Astrocyte (in vitro differentiated cells and primary cell): ENCODE measurements around the gene APELA. TPM values are rescaled to one million over a fixed set of nuclear protein-coding genes. Genes with fewer than 3 reads are reported as not detected.

Experiments used
- DNase-seq: peaks from one replicate; pipeline ENCODE4 v3.0.0-alpha.2; 2010; ENCODE audit warnings: low read depth
- FAIRE-seq: peaks from 2 replicates; lab custom pipeline; 2011; peaks lifted over from hg19 to GRCh38; lab: Jason Lieb, UNC
- H2AFZ ChIP-seq: 2 replicates; pipeline ENCODE4 v1.6.0; 2012; ENCODE audit warnings: low read depth, low read length, inconsistent platforms
- H3K27ac ChIP-seq: 2 replicates; pipeline ENCODE4 v1.5.1; 2011; ENCODE audit warnings: low read depth, low read length, inconsistent platforms
- H3K27me3 ChIP-seq: 2 replicates; pipeline ENCODE4 v1.6.0; 2011; ENCODE audit warnings: low read length, inconsistent platforms; ENCODE audit not compliant: insufficient read depth
- H3K36me3 ChIP-seq: 2 replicates; pipeline ENCODE4 v1.5.1; 2011; ENCODE audit warnings: low read length, inconsistent platforms; ENCODE audit not compliant: insufficient read depth
- H3K4me1 ChIP-seq: 2 replicates; pipeline ENCODE4 v1.5.1; 2011; ENCODE audit warnings: low read length, inconsistent platforms; ENCODE audit not compliant: insufficient read depth
- H3K4me2 ChIP-seq: 2 replicates; pipeline ENCODE4 v1.6.0; 2012; ENCODE audit warnings: low read length, inconsistent platforms
- H3K4me3 ChIP-seq: 2 replicates; pipeline ENCODE4 v1.5.1; 2011; ENCODE audit warnings: low read depth, mild to moderate bottlenecking, low read length, inconsistent platforms; ENCODE audit not compliant: insufficient read depth
- H3K79me2 ChIP-seq: 2 replicates; pipeline ENCODE4 v1.6.0; 2012; ENCODE audit warnings: mild to moderate bottlenecking, low read length, inconsistent platforms; ENCODE audit not compliant: insufficient read depth
- H3K9ac ChIP-seq: 2 replicates; pipeline ENCODE4 v1.6.0; 2012; ENCODE audit warnings: mild to moderate bottlenecking, low read length, inconsistent platforms
- H3K9me3 ChIP-seq: 2 replicates; pipeline ENCODE4 v1.5.1; 2012; ENCODE audit warnings: low read depth, mild to moderate bottlenecking, low read length, inconsistent platforms; ENCODE audit not compliant: insufficient read depth
- H4K20me1 ChIP-seq: 2 replicates; pipeline ENCODE4 v1.6.0; 2012; ENCODE audit warnings: low read length, inconsistent platforms; ENCODE audit not compliant: insufficient read depth
- H3K27ac Mint-ChIP-seq: one replicate; pipeline ENCODE4 v1.8.0; 2021; ENCODE audit warnings: mild to moderate bottlenecking, mixed read lengths; ENCODE audit not compliant: unreplicated experiment
- H3K27me3 Mint-ChIP-seq: one replicate; pipeline ENCODE4 v1.8.0; 2021; ENCODE audit warnings: low read depth, mixed read lengths; ENCODE audit not compliant: unreplicated experiment
- H3K36me3 Mint-ChIP-seq: one replicate; pipeline ENCODE4 v1.8.0; 2021; ENCODE audit warnings: low read depth, mixed read lengths; ENCODE audit not compliant: unreplicated experiment
- H3K4me1 Mint-ChIP-seq: one replicate; pipeline ENCODE4 v1.8.0; 2021; ENCODE audit warnings: low read depth, mixed read lengths; ENCODE audit not compliant: unreplicated experiment
- H3K4me3 Mint-ChIP-seq: one replicate; pipeline ENCODE4 v1.8.0; 2021; ENCODE audit warnings: mild to moderate bottlenecking, moderate library complexity, mixed read lengths; ENCODE audit not compliant: unreplicated experiment
- H3K9me3 Mint-ChIP-seq: one replicate; pipeline ENCODE4 v1.8.0; 2021; ENCODE audit warnings: mild to moderate bottlenecking, mixed read lengths; ENCODE audit not compliant: unreplicated experiment
- EZH2 ChIP-seq: IDR thresholded peaks from 2 replicates; pipeline ENCODE4 v1.6.1; 2012; ENCODE audit warnings: mild to moderate bottlenecking, low read length, inconsistent platforms; ENCODE audit not compliant: insufficient read depth
- total RNA-seq: library from RNA; stranded (reverse); gene quantifications from 2 replicates; pipeline ENCODE4 v1.2.1, GENCODE V29; 2021
- TF ChIP-seq, protein P1 (sequence below): IDR thresholded peaks from 2 replicates; pipeline ENCODE4 v1.5.1; 2011; ENCODE audit warnings: low read depth, mild to moderate bottlenecking, inconsistent platforms, low read length, moderate library complexity; ENCODE audit not compliant: insufficient read depth

Gene APELA
- total RNA-seq, 1 donor from 2014 or later = 0.30 TPM

DNA sequence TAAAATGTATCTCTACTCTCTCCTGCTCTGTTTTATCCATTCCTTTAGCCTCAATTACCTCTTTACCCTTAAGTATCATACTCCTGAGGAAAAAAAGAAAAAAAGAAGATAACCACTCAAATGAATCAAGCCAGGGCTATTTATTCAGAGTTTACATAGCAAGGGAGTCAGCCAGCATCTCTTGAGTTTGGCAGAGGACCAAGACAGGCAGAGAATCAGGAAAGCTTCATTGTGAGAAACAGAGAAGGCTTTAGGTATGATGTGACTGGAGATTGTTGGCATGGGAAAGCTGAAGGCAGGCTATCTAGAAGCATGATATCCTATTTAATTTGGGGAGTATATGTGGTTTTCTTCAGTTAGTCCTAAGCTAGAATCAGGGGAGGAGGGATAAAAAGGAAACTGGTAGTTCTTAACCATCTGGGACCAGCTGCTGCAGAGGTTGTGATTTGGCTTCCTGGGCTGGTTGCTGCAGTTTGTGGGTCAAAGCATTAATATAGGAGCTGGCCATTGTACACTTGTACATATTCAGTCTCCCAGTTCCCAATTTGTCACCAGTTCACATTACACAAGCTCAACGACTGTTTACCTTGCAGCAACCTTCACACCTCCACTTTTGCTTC is 11.2 kb downstream of the APELA start:
- Histone ChIP-seq H3K4me1 (no peaks in the 10 kb centered on the region), H3K9me3 (no peaks in the 10 kb centered on the region), H3K4me2 (no peak overlapping the region), H3K27me3 (no peaks in the 10 kb centered on the region), H4K20me1 (no peaks in the 10 kb centered on the region), H3K9ac (no peak overlapping the region), H3K79me2 (no peaks in the 10 kb centered on the region), H3K36me3 (no peaks in the 10 kb centered on the region), H2AFZ (no peak overlapping the region), H3K27ac (no peak overlapping the region), H3K4me3 (no peak overlapping the region)
- Mint-ChIP-seq H3K4me3 (no peak overlapping the region), H3K4me1 (no peaks in the 10 kb centered on the region), H3K27ac (no peak overlapping the region), H3K27me3 (no peaks in the 10 kb centered on the region), H3K36me3 (no peaks in the 10 kb centered on the region), H3K9me3 (no peaks in the 10 kb centered on the region)
- no peak for DNase-seq
- no peak for TF ChIP-seq EZH2
- TF ChIP-seq, protein P1, sequence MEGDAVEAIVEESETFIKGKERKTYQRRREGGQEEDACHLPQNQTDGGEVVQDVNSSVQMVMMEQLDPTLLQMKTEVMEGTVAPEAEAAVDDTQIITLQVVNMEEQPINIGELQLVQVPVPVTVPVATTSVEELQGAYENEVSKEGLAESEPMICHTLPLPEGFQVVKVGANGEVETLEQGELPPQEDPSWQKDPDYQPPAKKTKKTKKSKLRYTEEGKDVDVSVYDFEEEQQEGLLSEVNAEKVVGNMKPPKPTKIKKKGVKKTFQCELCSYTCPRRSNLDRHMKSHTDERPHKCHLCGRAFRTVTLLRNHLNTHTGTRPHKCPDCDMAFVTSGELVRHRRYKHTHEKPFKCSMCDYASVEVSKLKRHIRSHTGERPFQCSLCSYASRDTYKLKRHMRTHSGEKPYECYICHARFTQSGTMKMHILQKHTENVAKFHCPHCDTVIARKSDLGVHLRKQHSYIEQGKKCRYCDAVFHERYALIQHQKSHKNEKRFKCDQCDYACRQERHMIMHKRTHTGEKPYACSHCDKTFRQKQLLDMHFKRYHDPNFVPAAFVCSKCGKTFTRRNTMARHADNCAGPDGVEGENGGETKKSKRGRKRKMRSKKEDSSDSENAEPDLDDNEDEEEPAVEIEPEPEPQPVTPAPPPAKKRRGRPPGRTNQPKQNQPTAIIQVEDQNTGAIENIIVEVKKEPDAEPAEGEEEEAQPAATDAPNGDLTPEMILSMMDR = no peak
- no peak for FAIRE-seq

DNA sequence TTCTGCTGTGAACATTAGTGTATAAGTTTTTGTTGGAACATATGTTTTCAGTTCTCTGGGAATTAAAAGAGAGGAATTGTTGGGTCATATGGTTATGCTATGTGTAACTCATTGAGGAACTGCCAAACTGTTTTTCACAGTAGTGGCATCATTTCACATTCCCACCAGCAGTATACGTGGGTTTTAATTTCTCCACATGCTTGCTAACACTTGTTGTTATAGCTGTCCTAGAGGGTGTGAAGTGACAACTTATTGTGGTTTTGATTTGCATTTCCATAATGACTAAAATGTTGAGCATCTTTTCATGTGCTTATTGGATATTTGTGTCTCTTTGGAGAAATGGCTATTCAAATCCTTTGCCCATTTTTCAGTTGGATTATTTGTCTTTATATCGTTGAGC is 13.7 kb downstream of the APELA start:
- DNase-seq (no peak), FAIRE-seq (no peak)
- Mint-ChIP-seq H3K4me1 (no peaks in the 10 kb centered on the region), H3K27me3 (no peaks in the 10 kb centered on the region), H3K9me3 (no peaks in the 10 kb centered on the region), H3K27ac (no peak overlapping the region), H3K36me3 (no peaks in the 10 kb centered on the region), H3K4me3 (no peak overlapping the region)
- Histone ChIP-seq H2AFZ (no peak overlapping the region), H4K20me1 (no peaks in the 10 kb centered on the region), H3K27ac (no peak overlapping the region), H3K27me3 (no peaks in the 10 kb centered on the region), H3K4me1 (no peaks in the 10 kb centered on the region), H3K9ac (no peak overlapping the region), H3K36me3 (no peaks in the 10 kb centered on the region), H3K4me3 (no peak overlapping the region), H3K79me2 (no peaks in the 10 kb centered on the region), H3K4me2 (no peak overlapping the region), H3K9me3 (no peaks in the 10 kb centered on the region)
- TF ChIP-seq EZH2 = no peak
- TF ChIP-seq, protein P1 = no peak

DNA sequence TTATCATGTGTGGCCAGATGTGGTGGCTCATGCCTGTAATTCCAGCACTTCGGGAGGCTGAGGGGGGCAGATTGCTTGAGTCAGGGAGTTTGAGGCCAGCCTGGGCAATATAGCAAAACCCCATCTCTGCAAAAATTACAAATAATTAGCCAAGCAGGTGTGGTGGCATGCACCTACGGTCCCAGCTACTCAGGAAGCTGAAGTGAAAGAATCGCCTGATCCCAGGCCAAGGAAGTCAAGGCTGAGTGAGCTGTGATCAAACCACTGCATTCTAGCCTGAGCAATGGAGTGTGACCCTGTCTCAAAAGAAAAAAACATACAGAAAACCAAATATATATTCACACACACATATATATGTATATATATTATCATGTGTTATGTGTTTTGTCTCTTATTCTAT is 15.0 kb downstream of the APELA start:
- Histone ChIP-seq H3K9me3 (no peaks in the 10 kb centered on the region), H3K27me3 (no peaks in the 10 kb centered on the region), H2AFZ (no peak overlapping the region), H3K27ac (no peak overlapping the region), H4K20me1 (no peaks in the 10 kb centered on the region), H3K9ac (no peak overlapping the region), H3K4me1 (no peaks in the 10 kb centered on the region), H3K36me3 (no peaks in the 10 kb centered on the region), H3K4me3 (no peak overlapping the region), H3K79me2 (no peaks in the 10 kb centered on the region), H3K4me2 (no peak overlapping the region)
- Mint-ChIP-seq H3K36me3 (no peaks in the 10 kb centered on the region), H3K27me3 (no peaks in the 10 kb centered on the region), H3K4me1 (no peaks in the 10 kb centered on the region), H3K4me3 (no peak overlapping the region), H3K9me3 (no peaks in the 10 kb centered on the region), H3K27ac (no peak overlapping the region)
- FAIRE-seq (no peak), DNase-seq (no peak)
- TF ChIP-seq, protein P1 = no peak
- TF ChIP-seq EZH2 = no peak
